ENCODE measurements around the gene TBC1D4.
"Not testable (repeated sequence)": the region's sequence is repeated elsewhere in the genome, so short reads cannot be mapped to it uniquely, and the experiment has no call there.

The TBC1D4 gene

DNA sequence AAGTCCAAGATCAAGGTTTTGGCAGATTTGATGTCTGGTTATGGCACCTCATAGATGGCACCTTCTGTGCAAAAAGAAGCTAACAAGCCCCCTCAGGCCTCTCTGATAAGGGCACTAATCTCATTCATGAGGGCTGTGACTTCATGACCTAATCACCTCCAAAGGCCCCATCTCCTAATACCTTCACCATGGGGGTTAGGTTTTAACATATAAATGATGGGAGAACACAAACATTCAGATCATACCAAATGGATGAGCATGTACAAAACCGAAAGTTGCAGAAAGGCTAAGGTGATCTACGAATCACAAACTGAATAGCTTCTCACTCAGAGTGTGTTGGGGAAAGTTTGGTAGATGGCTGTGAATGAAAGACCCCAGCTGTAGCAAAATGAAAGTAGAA is 217.4 kb downstream of the TBC1D4 start:
- no peak for DNase-seq (ENCODE audit: low read depth)

DNA sequence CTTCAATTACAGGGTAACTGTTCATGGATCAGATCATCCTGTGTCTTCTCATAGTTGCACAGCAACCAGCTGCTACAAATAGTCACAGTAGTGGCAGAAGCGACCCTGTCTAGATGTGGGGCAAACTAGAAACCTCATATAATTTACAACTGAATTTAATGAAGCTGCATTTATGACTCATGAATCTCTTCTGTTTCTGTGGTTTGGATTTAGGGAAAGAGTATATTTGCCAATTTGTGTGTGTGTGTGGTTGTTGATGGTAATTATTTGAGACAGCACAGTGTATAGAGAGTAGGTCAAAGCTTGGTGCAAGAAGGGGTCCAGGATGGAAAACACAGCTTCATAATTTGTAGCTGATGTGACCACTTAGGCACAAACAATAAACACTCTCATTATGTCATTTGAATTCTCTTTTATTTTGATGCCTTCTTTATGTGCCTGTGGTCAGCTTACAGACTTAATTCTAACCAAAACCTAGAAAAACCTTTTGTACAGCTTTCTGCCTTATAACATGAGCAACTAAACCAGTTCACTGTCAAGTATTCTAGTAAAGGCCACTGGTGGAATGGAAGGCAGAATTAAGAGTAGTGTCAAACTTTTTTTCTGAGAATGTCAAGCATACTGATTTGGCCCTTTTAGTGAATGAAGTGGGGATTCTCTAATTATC is 218.1 kb downstream of the TBC1D4 start:
- DNase-seq (ENCODE audit: low read depth), result no peak

DNA sequence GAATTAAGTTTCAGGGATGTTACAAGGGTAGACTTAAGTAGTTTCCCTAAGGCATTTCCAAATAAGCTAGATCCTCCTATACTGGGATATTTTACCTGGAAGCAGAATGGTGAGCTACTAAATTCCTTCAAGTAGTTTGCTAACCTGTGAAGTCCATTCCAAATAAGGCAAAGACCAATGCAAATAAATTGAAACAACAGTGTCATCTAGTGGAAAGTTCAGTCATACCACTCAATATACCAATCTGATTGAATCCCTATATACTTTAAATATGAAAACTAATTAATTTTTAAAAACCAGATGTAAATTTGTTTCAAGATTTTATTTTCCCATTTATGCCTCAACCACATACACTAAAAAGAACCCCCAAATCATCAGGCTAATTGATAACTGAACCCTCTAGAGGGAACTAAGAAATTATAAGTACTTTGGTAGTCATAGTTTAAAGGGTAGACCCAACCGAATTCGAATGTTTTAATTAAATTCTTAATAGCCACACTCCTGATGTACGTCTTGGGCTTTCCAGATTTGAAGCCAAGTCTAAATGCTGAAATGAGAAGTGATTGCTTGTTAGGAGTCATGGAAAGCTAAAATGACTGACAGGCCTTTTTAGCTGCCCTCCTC is 223.7 kb downstream of the TBC1D4 start:
- DNase-seq (ENCODE audit: low read depth), result no peak

DNA sequence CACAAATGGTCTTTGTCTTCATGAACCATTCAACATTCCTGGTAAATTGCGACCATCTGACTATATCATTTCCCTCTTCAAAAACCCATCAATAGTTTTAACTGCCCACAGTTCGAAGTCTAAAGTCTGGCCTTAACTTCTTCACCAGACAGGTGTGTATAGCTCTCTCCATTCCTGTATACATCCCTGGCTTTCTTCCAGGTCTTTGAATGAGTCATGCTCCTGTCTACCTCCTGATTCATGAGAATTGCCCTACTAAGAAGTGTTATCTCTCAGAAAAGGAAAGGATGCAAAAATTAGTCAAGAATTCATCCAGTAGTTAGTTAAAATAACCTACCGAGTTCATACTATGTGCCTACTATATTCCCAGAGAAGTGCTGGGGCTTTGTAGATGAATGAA is 225.0 kb downstream of the TBC1D4 start:
- DNase-seq (ENCODE audit: low read depth), result no peak

DNA sequence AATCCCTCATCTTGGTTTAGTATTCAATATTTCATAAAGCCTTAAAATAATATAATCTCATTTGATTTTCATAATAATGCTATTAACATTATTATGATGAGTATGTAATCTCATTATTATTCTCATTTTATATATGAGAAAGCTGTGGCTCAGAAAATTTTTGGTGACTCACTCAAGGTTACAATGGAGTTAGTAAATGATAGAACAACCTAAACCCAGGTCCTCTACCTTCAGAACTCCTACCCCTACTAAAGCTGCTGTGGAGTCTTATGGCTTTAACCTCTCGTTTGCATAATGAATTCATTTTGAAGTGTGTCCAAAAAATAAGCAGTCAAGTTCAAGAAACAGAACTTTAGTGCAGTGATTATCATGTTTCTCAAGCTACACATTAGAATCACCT is 226.3 kb downstream of the TBC1D4 start:
- DNase-seq (ENCODE audit: low read depth), result no peak

DNA sequence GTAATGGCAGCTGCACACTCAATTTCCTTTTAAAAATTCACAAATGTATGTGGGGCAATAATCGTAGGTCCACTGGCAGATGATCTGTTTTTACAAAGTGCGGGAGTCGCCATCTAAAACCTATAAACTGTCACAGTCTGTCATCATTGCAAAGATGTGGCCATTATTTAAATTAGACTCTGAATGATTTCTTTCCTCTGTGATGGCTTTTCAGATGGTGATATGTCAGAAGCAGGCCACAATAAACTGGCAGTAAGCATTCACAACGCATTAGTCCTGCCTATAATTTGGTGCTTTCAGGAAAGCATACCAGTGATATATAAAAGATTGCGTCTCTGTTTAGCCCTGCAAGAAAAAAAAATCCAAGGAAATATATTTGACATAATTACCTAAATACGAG is 226.8 kb downstream of the TBC1D4 start:
- no peak for DNase-seq (ENCODE audit: low read depth)

DNA sequence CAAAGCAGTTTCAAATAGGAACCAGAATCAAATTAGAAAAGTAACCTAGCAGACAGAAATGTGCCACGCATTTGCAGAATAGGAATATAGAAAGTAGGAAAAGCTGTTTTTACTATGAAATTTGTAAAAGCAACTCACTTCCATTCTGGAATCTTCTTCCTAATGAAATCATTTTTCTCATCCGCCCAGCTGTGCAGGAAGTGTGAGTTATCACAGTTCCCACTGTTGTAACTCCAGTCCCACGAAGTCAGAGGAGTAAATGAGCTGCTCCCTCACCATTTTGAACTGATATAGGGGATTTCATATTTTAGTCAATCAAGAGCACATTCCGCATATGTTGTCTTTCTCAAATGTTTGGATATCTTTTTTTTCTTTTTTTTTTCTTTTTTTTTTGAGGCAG is 230.8 kb downstream of the TBC1D4 start:
- DNase-seq (ENCODE audit: low read depth), result no peak

DNA sequence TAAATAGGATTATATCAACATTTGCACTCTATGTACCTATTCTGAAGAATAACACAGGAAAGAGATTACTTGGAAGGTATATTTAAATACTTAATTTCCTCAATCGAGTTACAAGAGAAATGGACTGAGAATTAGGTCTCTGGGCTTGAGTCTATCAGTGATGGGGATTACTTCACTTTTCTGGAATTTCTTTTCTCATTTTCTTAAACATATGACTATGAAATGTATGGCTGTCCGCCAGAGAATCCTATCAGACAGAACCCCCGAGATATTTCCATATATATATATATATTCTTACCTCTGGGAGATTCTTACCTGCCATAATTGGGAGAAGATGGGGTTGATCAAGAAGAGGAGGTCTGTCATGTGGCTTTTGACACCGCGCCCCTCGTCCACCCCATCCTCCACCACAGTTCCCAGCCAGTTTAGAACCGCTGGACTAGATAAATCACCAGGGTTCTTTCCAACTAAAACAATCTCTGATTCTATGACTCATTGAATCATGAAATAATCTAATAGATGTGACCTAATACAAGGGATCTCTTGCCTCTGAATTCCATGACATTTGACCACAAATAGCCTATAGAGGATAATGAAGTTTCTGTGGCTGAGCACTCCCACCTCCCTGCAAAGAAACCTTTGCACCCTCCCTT is 231.3 kb downstream of the TBC1D4 start:
- DNase-seq (ENCODE audit: low read depth), result no peak

DNA sequence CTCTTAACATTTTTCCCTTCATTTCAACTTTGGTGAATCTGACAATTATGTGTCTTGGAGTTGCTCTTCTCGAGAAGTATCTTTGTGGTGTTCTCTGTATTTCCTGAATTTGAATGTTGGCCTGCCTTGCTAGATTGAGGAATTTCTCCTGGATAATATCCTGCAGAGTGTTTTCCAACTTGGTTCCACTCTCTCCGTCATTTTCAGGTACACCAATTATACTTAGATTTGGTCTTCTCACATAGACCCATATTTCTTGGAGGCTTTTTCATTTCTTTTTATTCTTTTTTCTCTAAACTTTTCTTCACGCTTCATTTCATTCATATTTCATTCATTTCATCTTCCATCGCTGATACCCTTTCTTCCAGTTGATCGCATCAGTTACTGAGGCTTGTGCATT is 236.4 kb downstream of the TBC1D4 start:
- not testable (repeated sequence) for DNase-seq (ENCODE audit: low read depth)

DNA sequence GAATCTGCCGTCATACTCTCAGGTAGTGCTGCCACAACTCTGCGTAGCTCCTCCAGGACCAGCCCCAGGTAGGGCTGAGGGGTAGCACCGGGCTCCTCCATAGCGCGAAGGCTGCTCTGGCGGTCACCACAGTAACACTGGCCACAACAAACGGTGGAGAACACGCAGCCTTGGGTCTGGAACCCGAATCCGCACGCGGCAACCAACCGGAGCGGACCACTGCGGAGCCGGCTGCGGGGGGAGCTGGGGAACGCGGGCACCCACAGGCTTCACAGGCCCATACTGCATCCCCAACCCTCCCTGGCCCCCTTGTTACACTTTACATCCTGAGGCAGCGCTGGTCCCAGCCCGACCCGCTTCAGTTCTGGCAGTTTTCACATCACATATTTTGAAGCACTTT is 241.7 kb downstream of the TBC1D4 start:
- DNase-seq (ENCODE audit: low read depth), result not testable (repeated sequence)

DNA sequence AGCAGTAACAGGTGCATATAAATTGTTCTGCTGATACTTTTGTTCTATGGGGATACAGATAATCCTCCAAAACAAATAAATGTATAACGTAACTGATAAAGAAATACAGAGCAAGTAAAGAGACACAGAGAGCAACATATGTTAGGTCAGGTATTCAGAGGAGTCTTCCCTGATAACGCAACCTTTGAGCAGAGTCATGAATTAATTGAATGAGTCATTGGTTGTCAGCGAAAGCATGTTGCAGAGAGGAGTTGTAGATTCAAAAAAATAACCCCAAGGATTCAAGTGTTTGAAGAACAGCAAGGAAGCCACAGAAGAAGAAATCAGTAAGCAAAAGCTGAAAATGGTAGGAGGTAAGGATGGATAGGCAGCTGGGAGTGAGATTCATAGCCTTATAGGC is 245.2 kb downstream of the TBC1D4 start:
- DNase-seq (ENCODE audit: low read depth), result no peak
